Effector memory CD4-positive, alpha-beta T cell (primary cell): ENCODE measurements around the gene TAPBPL.
"Not testable (repeated sequence)": the region's sequence is repeated elsewhere in the genome, so short reads cannot be mapped to it uniquely, and the experiment has no call there.

Source experiments
- DNase-seq, 3 donors: peaks; one replicate each; pipeline ENCODE4 v3.0.0-alpha.2; 2020
- H3K27ac ChIP-seq: 2 replicates; pipeline ENCODE4 v1.7.0; 2013; ENCODE audit warnings: mild to moderate bottlenecking, low read length, moderate library complexity; ENCODE audit not compliant: insufficient read depth, poor library complexity, severe bottlenecking
- H3K27me3 ChIP-seq: replicated peaks from 2 replicates; pipeline ENCODE4 v1.7.0; 2013; ENCODE audit warnings: mild to moderate bottlenecking, low read length; ENCODE audit not compliant: insufficient read depth, control insufficient read depth, poor library complexity, severe bottlenecking
- H3K36me3 ChIP-seq: 2 replicates; pipeline ENCODE4 v1.7.0; 2013; ENCODE audit warnings: mild to moderate bottlenecking, low read length, moderate library complexity; ENCODE audit not compliant: control insufficient read depth, insufficient read depth
- H3K4me1 ChIP-seq: 2 replicates; pipeline ENCODE4 v1.7.0; 2013; ENCODE audit warnings: low read length, mild to moderate bottlenecking; ENCODE audit not compliant: control insufficient read depth, insufficient read depth, poor library complexity, severe bottlenecking
- H3K4me3 ChIP-seq: 2 replicates; pipeline ENCODE4 v1.7.0; 2013; ENCODE audit warnings: low read length, low read depth, mild to moderate bottlenecking; ENCODE audit not compliant: insufficient read depth, poor library complexity, severe bottlenecking
- H3K9me3 ChIP-seq: 2 replicates; pipeline ENCODE4 v1.7.0; 2013; ENCODE audit warnings: mild to moderate bottlenecking, low read length, moderate library complexity; ENCODE audit not compliant: control insufficient read depth

The TAPBPL gene

DNA sequence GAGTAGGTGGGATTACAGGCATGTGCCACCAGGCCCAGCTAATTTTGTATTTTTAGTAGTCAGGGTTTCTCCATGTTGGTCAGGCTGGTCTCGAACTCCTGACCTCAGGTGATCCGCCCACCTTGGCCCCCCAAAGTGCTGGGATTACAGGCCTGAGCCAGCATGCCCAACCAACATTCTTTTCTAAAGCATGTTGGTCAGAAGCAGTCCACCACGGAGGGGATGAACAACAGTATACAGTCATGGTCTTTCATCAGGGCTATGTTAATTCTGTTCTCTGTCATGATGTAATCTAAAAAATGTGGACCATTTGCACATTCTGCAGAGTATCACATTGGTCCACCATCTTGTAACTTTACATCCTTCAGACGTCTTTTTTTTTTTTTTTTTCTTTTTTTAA, 37.6 kb downstream of the TAPBPL start:
- H3K9me3 ChIP-seq, result no peaks in the 10 kb centered on the region
- no peaks in the 10 kb centered on the region for H3K27me3 ChIP-seq
- no peak for DNase-seq
- no peak overlapping the region for H3K27ac ChIP-seq
- no peak overlapping the region for H3K4me3 ChIP-seq
- H3K36me3 ChIP-seq, result peaks cover 9% of the 10 kb centered on the region
- peaks cover 1% of the 10 kb centered on the region for H3K4me1 ChIP-seq

DNA sequence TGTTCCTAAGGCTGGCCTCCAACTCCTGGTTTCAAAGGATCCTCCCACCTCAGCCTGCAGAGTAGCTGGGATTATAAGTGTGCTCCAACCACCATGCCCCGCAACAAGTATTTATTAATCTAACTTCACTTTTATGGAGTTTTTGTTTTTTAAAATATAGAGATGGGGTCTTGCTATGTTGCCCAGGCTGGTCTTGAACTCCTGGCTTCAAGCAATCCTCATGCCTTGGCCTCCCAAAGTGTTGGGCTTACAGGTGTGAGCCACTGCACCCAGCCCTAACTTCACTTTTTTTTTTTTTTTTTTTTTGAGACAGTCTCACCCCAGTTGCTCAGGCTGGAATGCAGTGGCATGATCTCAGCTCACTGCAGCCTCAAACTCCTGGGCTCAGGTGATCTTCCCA, 38.8 kb downstream of the TAPBPL start:
- H3K4me3 ChIP-seq, DNase-seq, H3K36me3 ChIP-seq, H3K9me3 ChIP-seq, H3K27me3 ChIP-seq, H3K27ac ChIP-seq: not testable (repeated sequence)
- peaks cover 10% of the 10 kb centered on the region for H3K4me1 ChIP-seq

DNA sequence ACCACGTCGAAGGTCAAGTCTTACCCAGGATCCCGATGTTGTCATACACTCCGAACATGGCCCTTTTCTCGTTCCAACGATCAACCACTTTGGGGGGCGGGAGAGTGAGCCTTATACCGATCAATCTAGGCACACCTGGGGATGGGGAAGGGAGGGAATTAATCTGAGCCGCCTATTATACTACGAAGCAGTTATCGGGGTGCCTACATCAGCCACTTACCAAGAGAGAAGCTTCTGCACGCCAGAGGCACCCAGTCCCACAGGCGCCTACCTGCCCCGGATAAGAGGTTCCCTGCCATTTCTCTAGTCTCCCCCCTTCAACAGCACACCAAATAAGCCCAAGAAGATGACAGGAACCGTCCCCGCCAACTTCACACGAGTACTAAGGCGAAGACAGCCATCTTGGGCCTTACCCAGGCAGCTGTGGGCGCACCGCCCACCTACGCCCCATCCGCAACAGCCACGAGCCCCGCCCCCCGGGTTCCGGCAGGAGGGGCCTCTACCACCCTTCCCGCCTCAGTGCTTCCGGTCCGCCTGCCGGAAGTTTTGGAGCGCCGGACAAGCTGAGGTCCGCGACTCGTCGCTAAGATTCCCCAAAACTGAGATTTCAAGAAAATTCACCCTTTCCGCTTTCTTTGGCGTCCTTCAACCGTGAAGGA, 41.1 kb downstream of the TAPBPL start, which contains the start of gene MRPL51:
TSS of gene MRPL51 (minus strand) at position 425 of the 659 bp plus-strand sequence. CDS start at position 299, 126 bp downstream.
- DNase-seq, result peak; percentile 85 to 94 (median 91)
- Histone ChIP-seq H3K27ac (peak within 1 kb of the TSS; percentile 85), H3K4me1 (peaks cover 10% of the 10 kb centered on the region), H3K36me3 (peaks cover 9% of the 10 kb centered on the region), H3K4me3 (peak within 1 kb of the TSS; percentile 78), H3K9me3 (no peaks in the 10 kb centered on the region), H3K27me3 (no peaks in the 10 kb centered on the region)

DNA sequence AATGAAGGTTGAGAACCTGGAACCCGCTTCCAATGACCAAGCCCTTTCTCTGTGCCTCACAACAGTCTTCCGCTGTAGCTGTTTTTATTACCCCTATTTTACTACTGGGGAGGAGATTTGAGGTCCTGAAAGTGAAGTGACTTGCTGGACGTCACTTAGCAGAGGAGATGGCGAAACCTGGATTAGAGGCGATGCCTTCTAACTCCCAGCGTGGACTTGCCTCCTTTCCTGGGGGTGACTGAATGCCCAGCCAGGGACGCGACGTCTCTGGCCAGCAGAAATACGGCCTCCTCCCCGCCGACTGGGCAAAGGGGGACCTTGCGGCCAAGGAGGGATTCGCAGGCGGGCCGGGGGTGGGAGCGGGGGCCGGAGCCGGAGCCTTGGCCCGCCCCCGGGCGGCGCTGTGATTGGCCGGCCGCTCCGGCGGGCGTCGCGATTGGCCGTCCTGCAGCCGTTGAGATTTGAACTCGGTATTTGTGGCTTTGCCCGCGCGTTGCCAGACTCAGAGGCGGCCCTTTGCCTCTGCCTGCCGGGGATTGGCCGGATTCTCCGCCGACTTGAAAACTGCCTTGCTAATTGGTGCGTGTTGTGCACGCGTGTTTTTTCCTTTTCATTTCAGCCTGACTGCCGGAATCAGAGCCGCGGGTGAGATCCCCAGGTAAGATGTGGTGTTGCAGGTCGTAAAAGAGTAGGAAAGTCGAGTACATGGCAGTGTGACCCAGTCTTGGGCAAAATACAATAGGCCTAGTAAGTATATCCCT, 41.8 kb downstream of the TAPBPL start, which contains the start of gene NCAPD2:
TSS of gene NCAPD2 (plus strand) at position 606 of the 761 bp plus-strand sequence. CDS start 997 bp downstream, outside the sequence.
- H3K36me3 ChIP-seq, result peaks cover 9% of the 10 kb centered on the region
- peaks cover 10% of the 10 kb centered on the region for H3K4me1 ChIP-seq

DNA sequence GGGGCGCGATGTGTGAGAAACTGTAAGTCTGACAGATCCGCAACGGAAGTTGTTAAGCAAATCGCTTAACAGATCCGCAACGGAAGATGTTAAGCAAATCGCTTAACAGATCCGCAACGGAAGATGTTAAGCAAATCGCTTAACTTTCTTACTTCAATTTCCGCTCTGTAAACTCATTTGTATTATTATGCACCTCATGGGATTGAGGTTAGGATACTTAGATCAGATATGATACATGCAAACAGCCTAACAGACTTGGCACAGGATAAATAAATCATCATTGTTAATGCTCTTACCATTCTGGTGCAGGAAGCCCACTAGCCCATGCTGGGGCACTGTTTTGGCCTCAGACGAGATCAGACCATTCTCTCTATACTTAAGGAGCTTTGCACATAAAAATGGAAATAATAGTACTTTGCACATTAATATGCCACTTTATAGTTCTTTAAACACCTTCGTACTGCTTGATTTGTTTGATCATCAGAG, 42.5 kb downstream of the TAPBPL start:
- Histone ChIP-seq H3K4me1 (peaks cover 10% of the 10 kb centered on the region), H3K27me3 (no peaks in the 10 kb centered on the region), H3K9me3 (no peaks in the 10 kb centered on the region), H3K27ac (peak overlapping the region; percentile 54), H3K4me3 (peak overlapping the region; percentile 78), H3K36me3 (peaks cover 9% of the 10 kb centered on the region)
- no peak for DNase-seq

More for the DNA sequence above, 41.8 kb downstream of the TAPBPL start, which contains the start of gene NCAPD2:
- peak; percentile 90 to 95 (median 94) for DNase-seq
- peak within 1 kb of the TSS; percentile 78 for H3K4me3 ChIP-seq
- peak within 1 kb of the TSS; percentile 85 for H3K27ac ChIP-seq
- H3K9me3 ChIP-seq, result no peaks in the 10 kb centered on the region
- H3K27me3 ChIP-seq, result no peaks in the 10 kb centered on the region

DNA sequence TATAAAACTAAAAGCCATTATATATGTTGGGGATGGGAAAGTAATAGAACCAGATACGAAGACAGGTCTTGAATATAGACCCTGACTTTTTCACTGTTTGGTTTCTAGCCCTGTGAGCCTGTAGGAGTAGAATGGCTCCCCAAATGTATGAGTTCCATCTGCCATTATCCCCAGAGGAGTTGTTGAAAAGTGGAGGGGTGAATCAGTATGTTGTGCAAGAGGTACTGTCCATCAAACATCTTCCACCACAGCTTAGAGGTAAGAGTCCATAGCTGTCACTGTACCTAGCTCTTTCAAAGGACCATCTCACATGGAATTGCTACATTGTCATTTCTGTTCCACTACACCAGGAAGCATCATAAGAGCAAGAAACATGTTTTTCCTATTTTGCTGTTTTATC, 43.1 kb downstream of the TAPBPL start:
- peak overlapping the region; percentile 54 for H3K27ac ChIP-seq
- no peaks in the 10 kb centered on the region for H3K9me3 ChIP-seq
- H3K4me1 ChIP-seq, result peaks cover 10% of the 10 kb centered on the region
- no peak for DNase-seq
- no peaks in the 10 kb centered on the region for H3K27me3 ChIP-seq
- peaks cover 9% of the 10 kb centered on the region for H3K36me3 ChIP-seq
- no peak overlapping the region for H3K4me3 ChIP-seq

DNA sequence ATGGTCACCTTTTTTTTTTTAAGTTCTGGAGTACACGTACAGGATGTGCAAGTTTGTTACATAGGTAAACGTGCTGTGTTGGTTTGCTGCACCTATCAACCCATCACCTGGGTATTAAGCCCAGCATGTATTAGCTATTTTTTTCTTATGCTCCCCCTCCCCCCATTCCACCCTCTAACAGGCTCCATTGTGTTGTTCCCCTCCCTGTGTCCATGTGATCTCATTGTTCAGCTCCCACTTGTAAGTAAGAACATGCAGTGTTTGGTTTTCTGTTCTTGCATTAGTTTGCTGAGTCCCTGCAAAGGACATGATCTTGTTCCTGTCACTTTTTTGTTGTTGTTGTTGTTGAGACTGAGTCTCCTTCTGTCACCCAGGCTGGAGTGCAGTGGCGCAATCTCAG, 45.4 kb downstream of the TAPBPL start:
- not testable (repeated sequence) for H3K27ac ChIP-seq, H3K4me3 ChIP-seq, H3K9me3 ChIP-seq, H3K27me3 ChIP-seq, H3K36me3 ChIP-seq, DNase-seq
- peaks cover 10% of the 10 kb centered on the region for H3K4me1 ChIP-seq

DNA sequence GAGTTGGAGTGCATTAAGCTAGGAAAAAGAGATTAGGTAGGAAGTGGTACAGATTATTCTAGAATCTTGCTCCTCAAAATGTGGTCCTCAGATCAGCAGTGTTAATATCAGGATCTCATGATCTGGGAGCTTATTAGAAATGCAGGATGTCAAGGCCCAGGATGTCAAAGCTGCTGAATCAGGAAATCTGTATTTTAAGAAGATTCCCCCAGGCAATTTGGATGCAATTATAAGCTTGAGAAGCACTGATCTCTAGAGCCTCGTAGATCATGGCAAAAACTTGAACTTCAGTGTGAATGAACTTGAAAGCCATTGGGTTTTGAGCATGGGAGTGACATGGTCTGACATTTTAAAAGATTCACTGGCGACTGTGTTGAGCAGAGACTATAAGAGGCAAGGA, 48.6 kb downstream of the TAPBPL start:
- no peak overlapping the region for H3K4me3 ChIP-seq
- no peaks in the 10 kb centered on the region for H3K4me1 ChIP-seq
- no peak for DNase-seq
- H3K27ac ChIP-seq, result no peak overlapping the region
- no peaks in the 10 kb centered on the region for H3K9me3 ChIP-seq
- H3K27me3 ChIP-seq, result no peaks in the 10 kb centered on the region
- H3K36me3 ChIP-seq, result no peaks in the 10 kb centered on the region

DNA sequence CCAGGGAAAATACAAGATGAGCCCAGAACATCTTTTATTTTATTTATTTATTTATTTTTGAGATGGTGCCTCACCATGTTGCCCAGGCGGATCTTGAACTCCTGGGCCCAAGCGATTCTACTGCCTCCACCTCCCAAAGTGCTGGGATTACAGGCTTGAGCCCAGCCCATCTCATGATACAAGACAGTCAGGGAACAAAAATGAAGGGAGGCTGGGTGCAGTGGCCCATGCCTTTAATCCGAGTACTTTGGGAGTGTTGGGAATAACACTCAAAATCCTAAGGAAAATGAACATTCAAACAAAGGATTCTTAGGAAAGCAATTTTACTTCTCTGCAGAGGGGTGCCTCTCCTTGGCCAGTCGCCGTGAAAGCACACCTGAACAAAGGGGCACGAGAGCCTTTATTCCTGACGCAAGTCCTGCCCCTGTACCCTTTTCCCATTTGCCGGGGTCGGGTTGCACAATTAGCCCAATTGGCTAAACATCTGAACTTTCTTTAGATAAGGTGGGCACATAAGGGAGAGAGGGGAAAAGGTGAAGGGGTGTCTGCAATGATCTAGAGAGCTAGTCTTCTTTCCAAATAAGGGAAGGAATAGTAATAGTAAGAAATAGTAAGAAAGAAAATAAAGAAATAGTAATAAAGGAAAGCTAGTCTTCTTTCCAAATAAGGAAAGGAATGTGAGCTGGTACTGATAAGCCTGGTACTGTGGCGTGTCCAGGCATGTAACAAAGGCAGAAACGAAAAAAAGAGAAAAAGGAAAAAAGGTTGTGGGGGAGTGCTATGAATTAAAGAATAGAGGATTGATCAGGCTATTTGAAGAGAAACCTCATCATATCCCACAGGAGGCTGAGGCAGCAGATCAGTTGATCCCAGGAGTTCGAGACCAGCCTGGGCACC, 55.5 kb downstream of the TAPBPL start:
- Histone ChIP-seq H3K4me1 (no peaks in the 10 kb centered on the region), H3K36me3 (peaks cover 2% of the 10 kb centered on the region), H3K27ac (no peak overlapping the region), H3K4me3 (no peak overlapping the region), H3K27me3 (no peaks in the 10 kb centered on the region), H3K9me3 (no peaks in the 10 kb centered on the region)
- DNase-seq, result no peak
